HepG2 (cell line): ENCODE data around the gene WDR83. TPM values are rescaled to one million over a fixed set of nuclear protein-coding genes. Genes with fewer than 3 reads are reported as not detected.
A peak's percentile ranks its signal among the peaks of the same experiment; 100 is the strongest.

Experiments
- ARID2 ChIP-seq: sonication (generic); formaldehyde crosslinking; IDR thresholded peaks from 2 replicates; pipeline ENCODE4 v1.8.1; 2022; ENCODE audit warnings: mild to moderate bottlenecking, missing genetic modification reagents, borderline replicate concordance
- ATRX ChIP-seq: sonication (generic); formaldehyde crosslinking; IDR thresholded peaks from 2 replicates; pipeline ENCODE4 v1.4.0; 2020; ENCODE audit warnings: missing genetic modification reagents, borderline replicate concordance
- KAT7 ChIP-seq: IDR thresholded peaks from 2 replicates; pipeline ENCODE4 v1.6.1; 2018; ENCODE audit warnings: borderline replicate concordance, missing compliant biosample characterization
- KLF12 ChIP-seq: sonication (generic); formaldehyde crosslinking; IDR thresholded peaks from 2 replicates; pipeline ENCODE4 v1.4.0; 2020; ENCODE audit warnings: missing genetic modification reagents, borderline replicate concordance
- MBD4 ChIP-seq: IDR thresholded peaks from 2 replicates; pipeline ENCODE4 v1.6.1; 2012; ENCODE audit warnings: low read length, inconsistent platforms, borderline replicate concordance
- MEIS2 ChIP-seq: sonication (generic); formaldehyde crosslinking; IDR thresholded peaks from 2 replicates; pipeline ENCODE4 v1.9.0; 2021; ENCODE audit warnings: mild to moderate bottlenecking, missing genetic modification reagents
- NFE2L2 ChIP-seq: fragments of 150-350 bp; IDR thresholded peaks from 2 replicates; pipeline ENCODE4 v1.6.1; 2014; ENCODE audit warnings: low read length
- PHF8 ChIP-seq: sonication (generic); formaldehyde crosslinking; IDR thresholded peaks from 2 replicates; pipeline ENCODE4 v1.5.0; 2020; ENCODE audit warnings: missing genetic modification reagents
- SAP130 ChIP-seq: IDR thresholded peaks from 2 replicates; pipeline ENCODE4 v1.6.1; 2016; ENCODE audit warnings: low read depth
- ZMYM2 ChIP-seq: sonication (generic); formaldehyde crosslinking; IDR thresholded peaks from 2 replicates; pipeline ENCODE4 v1.8.0; 2022; ENCODE audit warnings: mild to moderate bottlenecking, missing genetic modification reagents
- ZNF333 ChIP-seq: sonication (generic); formaldehyde crosslinking; IDR thresholded peaks from 2 replicates; pipeline ENCODE4 v1.4.0; 2020; ENCODE audit warnings: mild to moderate bottlenecking, missing genetic modification reagents, borderline replicate concordance
- ZNF570 ChIP-seq: sonication (generic); formaldehyde crosslinking; IDR thresholded peaks from 2 replicates; pipeline ENCODE4 v1.4.0; 2020; ENCODE audit warnings: mild to moderate bottlenecking, missing genetic modification reagents, borderline replicate concordance
- polyA plus RNA-seq, 8 experiments: library from polyadenylated mRNA; depleted of rRNA in 3 of 8; stranded (reverse) in 7 of 8; unstranded in 1 of 8; fragments of >200 nt; fragmentation: Illumina TruSeq in 4 of 8; extraction: Trizol in 4 of 8; gene quantifications; 2 replicates each; pipeline versions ENCODE4 v1.2.1 to v1.2.3, GENCODE V29; 2011 to 2016; ENCODE audit warnings: low read depth in 4 of 8, missing spikeins in 1 of 8, mixed read lengths in 1 of 8; ENCODE audit not compliant: insufficient read depth in 1 of 8
- total RNA-seq, 5 experiments: library from RNA; depleted of rRNA; stranded (reverse); fragments of >200 nt; fragmentation: Illumina TruSeq; extraction: Trizol; gene quantifications; 2 replicates each; pipeline ENCODE4 v1.2.3, GENCODE V29; 2016; ENCODE audit warnings: low read depth in 1 of 5
- TF ChIP-seq, protein P1 (sequence below): sonication (generic); formaldehyde crosslinking; IDR thresholded peaks from 2 replicates; pipeline ENCODE4 v1.4.0; 2020; ENCODE audit warnings: low read depth, missing genetic modification reagents
- TF ChIP-seq, protein P2 (sequence below): sonication (generic); IDR thresholded peaks from 2 replicates; pipeline ENCODE4 v1.6.1; 2016; ENCODE audit warnings: low read depth, borderline replicate concordance
- TF ChIP-seq, protein P3 (sequence below): sonication (generic); formaldehyde crosslinking; IDR thresholded peaks from 2 replicates; pipeline ENCODE4 v1.8.1; 2022; ENCODE audit warnings: mild to moderate bottlenecking, missing genetic modification reagents
- TF ChIP-seq, protein P4 (sequence below): conservative IDR thresholded peaks from 2 replicates; pipeline ENCODE4 v1.6.1; 2018; ENCODE audit warnings: missing genetic modification reagents
- TF ChIP-seq, protein P5 (sequence below): IDR thresholded peaks from 2 replicates; pipeline ENCODE4 v1.6.1; 2016; ENCODE audit warnings: missing genetic modification reagents, missing compliant biosample characterization
- TF ChIP-seq, protein P6 (sequence below): sonication (generic); formaldehyde crosslinking; IDR thresholded peaks from 2 replicates; pipeline ENCODE4 v1.9.0; 2021; ENCODE audit warnings: missing genetic modification reagents, borderline replicate concordance

WDR83 gene
- total and polyA plus RNA-seq, 2 of the 13 experiments (the other 11 are each of a cell fraction or from before 2014, with no cell fraction given) = 4.5 to 10.7 TPM

DNA sequence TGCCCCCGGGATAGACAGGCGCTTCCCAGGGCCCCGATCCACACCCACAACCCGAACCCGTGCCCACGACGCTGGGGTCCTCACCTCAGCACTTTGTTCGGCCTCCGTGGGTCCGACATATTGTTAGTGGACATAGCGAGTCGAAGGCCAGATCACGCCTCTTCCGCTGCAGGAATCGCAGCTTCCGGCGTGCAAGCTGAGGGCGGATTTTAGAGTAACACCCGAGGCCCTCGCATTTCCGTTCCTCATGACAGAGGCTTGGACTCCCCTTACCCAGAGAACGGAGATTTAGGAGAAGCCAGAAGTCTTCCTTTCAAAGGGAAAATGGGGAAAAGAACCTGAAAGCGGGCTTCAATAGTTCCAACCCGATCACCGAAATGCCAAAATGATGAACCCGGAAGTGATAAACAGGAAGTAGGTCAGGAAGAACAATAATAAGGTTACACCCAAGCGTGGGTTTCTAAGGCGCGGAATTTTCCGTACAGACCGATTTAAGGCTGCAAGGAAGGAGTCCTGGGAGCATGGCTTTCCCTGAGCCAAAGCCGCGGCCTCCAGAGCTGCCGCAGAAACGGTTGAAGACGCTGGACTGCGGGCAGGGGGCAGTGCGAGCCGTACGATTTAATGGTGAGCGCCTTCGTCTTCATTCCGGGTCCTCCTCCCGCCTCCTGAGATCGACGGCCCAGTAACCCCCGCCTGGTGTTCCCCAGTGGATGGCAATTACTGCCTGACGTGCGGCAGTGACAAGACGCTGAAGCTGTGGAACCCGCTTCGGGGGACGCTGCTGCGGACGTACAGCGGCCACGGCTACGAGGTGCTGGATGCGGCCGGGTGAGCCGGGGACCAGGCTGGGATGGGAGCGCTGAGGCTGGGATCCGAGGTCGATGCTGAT is 2.9 kb downstream of the WDR83 start (continued):
- TF ChIP-seq, protein P1, sequence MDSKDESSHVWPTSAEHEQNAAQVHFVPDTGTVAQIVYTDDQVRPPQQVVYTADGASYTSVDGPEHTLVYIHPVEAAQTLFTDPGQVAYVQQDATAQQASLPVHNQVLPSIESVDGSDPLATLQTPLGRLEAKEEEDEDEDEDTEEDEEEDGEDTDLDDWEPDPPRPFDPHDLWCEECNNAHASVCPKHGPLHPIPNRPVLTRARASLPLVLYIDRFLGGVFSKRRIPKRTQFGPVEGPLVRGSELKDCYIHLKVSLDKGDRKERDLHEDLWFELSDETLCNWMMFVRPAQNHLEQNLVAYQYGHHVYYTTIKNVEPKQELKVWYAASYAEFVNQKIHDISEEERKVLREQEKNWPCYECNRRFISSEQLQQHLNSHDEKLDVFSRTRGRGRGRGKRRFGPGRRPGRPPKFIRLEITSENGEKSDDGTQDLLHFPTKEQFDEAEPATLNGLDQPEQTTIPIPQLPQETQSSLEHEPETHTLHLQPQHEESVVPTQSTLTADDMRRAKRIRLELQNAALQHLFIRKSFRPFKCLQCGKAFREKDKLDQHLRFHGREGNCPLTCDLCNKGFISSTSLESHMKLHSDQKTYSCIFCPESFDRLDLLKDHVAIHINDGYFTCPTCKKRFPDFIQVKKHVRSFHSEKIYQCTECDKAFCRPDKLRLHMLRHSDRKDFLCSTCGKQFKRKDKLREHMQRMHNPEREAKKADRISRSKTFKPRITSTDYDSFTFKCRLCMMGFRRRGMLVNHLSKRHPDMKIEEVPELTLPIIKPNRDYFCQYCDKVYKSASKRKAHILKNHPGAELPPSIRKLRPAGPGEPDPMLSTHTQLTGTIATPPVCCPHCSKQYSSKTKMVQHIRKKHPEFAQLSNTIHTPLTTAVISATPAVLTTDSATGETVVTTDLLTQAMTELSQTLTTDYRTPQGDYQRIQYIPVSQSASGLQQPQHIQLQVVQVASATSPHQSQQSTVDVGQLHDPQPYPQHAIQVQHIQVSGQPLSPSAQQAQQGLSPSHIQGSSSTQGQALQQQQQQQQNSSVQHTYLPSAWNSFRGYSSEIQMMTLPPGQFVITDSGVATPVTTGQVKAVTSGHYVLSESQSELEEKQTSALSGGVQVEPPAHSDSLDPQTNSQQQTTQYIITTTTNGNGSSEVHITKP (CRISPR knock-in tag) = no peak
- peak; percentile 10; the same call in 1 of the 2 replicates for TF ChIP-seq MEIS2 (CRISPR knock-in tag)
- TF ChIP-seq ZMYM2 (CRISPR knock-in tag) = no peak
- TF ChIP-seq ZNF570 = no peak
- TF ChIP-seq, protein P2, sequence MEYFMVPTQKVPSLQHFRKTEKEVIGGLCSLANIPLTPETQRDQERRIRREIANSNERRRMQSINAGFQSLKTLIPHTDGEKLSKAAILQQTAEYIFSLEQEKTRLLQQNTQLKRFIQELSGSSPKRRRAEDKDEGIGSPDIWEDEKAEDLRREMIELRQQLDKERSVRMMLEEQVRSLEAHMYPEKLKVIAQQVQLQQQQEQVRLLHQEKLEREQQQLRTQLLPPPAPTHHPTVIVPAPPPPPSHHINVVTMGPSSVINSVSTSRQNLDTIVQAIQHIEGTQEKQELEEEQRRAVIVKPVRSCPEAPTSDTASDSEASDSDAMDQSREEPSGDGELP = peak; percentile 26; the same call in 1 of the 2 replicates
- TF ChIP-seq KLF12 (CRISPR knock-in tag) = 0 out of 2 replicates have a peak, but pooled peaks have one; percentile 78
- TF ChIP-seq SAP130 (CRISPR knock-in tag) = peak; percentile 91
- peak; percentile 47; the same call in 1 of the 2 replicates for TF ChIP-seq KAT7 (CRISPR knock-in tag)
- TF ChIP-seq, protein P3, sequence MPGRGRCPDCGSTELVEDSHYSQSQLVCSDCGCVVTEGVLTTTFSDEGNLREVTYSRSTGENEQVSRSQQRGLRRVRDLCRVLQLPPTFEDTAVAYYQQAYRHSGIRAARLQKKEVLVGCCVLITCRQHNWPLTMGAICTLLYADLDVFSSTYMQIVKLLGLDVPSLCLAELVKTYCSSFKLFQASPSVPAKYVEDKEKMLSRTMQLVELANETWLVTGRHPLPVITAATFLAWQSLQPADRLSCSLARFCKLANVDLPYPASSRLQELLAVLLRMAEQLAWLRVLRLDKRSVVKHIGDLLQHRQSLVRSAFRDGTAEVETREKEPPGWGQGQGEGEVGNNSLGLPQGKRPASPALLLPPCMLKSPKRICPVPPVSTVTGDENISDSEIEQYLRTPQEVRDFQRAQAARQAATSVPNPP (CRISPR knock-in tag) = no peak; the same call in 1 of the 2 replicates
- no peak for TF ChIP-seq ATRX
- no peak for TF ChIP-seq MBD4
- TF ChIP-seq ZNF333 (CRISPR knock-in tag) = peak; percentile 51; the same call in 1 of the 2 replicates
- TF ChIP-seq ARID2 = no peak
- TF ChIP-seq, protein P4, sequence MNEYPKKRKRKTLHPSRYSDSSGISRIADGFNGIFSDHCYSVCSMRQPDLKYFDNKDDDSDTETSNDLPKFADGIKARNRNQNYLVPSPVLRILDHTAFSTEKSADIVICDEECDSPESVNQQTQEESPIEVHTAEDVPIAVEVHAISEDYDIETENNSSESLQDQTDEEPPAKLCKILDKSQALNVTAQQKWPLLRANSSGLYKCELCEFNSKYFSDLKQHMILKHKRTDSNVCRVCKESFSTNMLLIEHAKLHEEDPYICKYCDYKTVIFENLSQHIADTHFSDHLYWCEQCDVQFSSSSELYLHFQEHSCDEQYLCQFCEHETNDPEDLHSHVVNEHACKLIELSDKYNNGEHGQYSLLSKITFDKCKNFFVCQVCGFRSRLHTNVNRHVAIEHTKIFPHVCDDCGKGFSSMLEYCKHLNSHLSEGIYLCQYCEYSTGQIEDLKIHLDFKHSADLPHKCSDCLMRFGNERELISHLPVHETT (CRISPR knock-in tag) = no peak
- TF ChIP-seq, protein P5, sequence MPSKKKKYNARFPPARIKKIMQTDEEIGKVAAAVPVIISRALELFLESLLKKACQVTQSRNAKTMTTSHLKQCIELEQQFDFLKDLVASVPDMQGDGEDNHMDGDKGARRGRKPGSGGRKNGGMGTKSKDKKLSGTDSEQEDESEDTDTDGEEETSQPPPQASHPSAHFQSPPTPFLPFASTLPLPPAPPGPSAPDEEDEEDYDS = peak; percentile 28; the same call in 1 of the 2 replicates
- TF ChIP-seq PHF8 (CRISPR knock-in tag) = peak; percentile 93
- no peak for TF ChIP-seq NFE2L2
- TF ChIP-seq, protein P6, sequence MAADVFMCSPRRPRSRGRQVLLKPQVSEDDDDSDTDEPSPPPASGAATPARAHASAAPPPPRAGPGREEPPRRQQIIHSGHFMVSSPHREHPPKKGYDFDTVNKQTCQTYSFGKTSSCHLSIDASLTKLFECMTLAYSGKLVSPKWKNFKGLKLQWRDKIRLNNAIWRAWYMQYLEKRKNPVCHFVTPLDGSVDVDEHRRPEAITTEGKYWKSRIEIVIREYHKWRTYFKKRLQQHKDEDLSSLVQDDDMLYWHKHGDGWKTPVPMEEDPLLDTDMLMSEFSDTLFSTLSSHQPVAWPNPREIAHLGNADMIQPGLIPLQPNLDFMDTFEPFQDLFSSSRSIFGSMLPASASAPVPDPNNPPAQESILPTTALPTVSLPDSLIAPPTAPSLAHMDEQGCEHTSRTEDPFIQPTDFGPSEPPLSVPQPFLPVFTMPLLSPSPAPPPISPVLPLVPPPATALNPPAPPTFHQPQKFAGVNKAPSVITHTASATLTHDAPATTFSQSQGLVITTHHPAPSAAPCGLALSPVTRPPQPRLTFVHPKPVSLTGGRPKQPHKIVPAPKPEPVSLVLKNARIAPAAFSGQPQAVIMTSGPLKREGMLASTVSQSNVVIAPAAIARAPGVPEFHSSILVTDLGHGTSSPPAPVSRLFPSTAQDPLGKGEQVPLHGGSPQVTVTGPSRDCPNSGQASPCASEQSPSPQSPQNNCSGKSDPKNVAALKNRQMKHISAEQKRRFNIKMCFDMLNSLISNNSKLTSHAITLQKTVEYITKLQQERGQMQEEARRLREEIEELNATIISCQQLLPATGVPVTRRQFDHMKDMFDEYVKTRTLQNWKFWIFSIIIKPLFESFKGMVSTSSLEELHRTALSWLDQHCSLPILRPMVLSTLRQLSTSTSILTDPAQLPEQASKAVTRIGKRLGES (CRISPR knock-in tag) = no peak
